Loucy (cell line): ENCODE results near the gene DENND5A.
"Not testable (repeated sequence)": the region's sequence is repeated elsewhere in the genome, so short reads cannot be mapped to it uniquely, and the experiment has no call there.

Experiments
- H2AFZ ChIP-seq: fragments of 200-600 bp; sonication (generic); 2 replicates; pipeline ENCODE4 v1.6.0; 2016; ENCODE audit warnings: antibody characterized with exemption, mild to moderate bottlenecking, low read length, moderate library complexity
- H3F3A ChIP-seq: fragments of 200-600 bp; 2 replicates; pipeline ENCODE4 v1.6.0; 2016; ENCODE audit warnings: antibody characterized with exemption, low read depth, mild to moderate bottlenecking
- H3K27me3 ChIP-seq: fragments of 200-600 bp; sonication (generic); 2 replicates; pipeline ENCODE4 v1.6.1; 2014; ENCODE audit warnings: low read length, mild to moderate bottlenecking; ENCODE audit not compliant: insufficient read depth, poor library complexity, severe bottlenecking
- H3K36me3 ChIP-seq: fragments of 200-600 bp; sonication (generic); 2 replicates; pipeline ENCODE4 v1.6.1; 2016; ENCODE audit warnings: low read length; ENCODE audit not compliant: insufficient read depth
- H3K4me1 ChIP-seq: fragments of 200-600 bp; sonication (generic); 2 replicates; pipeline ENCODE4 v1.5.1; 2014; ENCODE audit warnings: low read length, mild to moderate bottlenecking; ENCODE audit not compliant: insufficient read depth, poor library complexity, severe bottlenecking
- H3K4me2 ChIP-seq: fragments of 200-600 bp; sonication (generic); 2 replicates; pipeline ENCODE4 v1.6.0; 2014; ENCODE audit warnings: antibody characterized with exemption, low read length, low read depth, mild to moderate bottlenecking; ENCODE audit not compliant: poor library complexity, severe bottlenecking
- H3K4me3 ChIP-seq: fragments of 200-600 bp; sonication (generic); 2 replicates; pipeline ENCODE4 v1.5.1; 2014; ENCODE audit warnings: low read length, mild to moderate bottlenecking, mixed read lengths; ENCODE audit not compliant: poor library complexity, severe bottlenecking
- H3K79me2 ChIP-seq: fragments of 200-600 bp; sonication (generic); 2 replicates; pipeline ENCODE4 v1.6.1; 2014; ENCODE audit warnings: low read length; ENCODE audit not compliant: insufficient read depth
- H3K9ac ChIP-seq: fragments of 200-600 bp; sonication (generic); 2 replicates; pipeline ENCODE4 v1.6.0; 2014; ENCODE audit warnings: mild to moderate bottlenecking, low read depth, low read length, moderate library complexity; ENCODE audit not compliant: poor library complexity, severe bottlenecking
- H3K9me2 ChIP-seq: fragments of 200-600 bp; sonication (generic); replicated peaks from 2 replicates; pipeline ENCODE4 v1.6.1; 2016; ENCODE audit warnings: low read depth, low read length, mixed read lengths
- H3K9me3 ChIP-seq: fragments of 200-600 bp; sonication (generic); 2 replicates; pipeline ENCODE4 v1.6.1; 2014; ENCODE audit warnings: mild to moderate bottlenecking, antibody characterized with exemption, low read length, low read depth; ENCODE audit not compliant: insufficient read depth
- H4K20me1 ChIP-seq: fragments of 200-600 bp; sonication (generic); 2 replicates; pipeline ENCODE4 v1.6.0; 2014; ENCODE audit warnings: antibody characterized with exemption, low read length, mild to moderate bottlenecking; ENCODE audit not compliant: insufficient read depth, poor library complexity, severe bottlenecking
- EZH2phosphoT487 ChIP-seq: fragments of 200-600 bp; IDR thresholded peaks from 2 replicates; pipeline ENCODE4 v1.6.1; 2018; ENCODE audit warnings: antibody characterized with exemption, mild to moderate bottlenecking, moderate library complexity, borderline replicate concordance
- TF ChIP-seq, protein P1 (sequence below): fragments of 200-600 bp; sonication (generic); conservative IDR thresholded peaks from 2 replicates; pipeline ENCODE4 v1.5.1; 2014; ENCODE audit warnings: mild to moderate bottlenecking, antibody characterized with exemption, low read length

Gene DENND5A

DNA sequence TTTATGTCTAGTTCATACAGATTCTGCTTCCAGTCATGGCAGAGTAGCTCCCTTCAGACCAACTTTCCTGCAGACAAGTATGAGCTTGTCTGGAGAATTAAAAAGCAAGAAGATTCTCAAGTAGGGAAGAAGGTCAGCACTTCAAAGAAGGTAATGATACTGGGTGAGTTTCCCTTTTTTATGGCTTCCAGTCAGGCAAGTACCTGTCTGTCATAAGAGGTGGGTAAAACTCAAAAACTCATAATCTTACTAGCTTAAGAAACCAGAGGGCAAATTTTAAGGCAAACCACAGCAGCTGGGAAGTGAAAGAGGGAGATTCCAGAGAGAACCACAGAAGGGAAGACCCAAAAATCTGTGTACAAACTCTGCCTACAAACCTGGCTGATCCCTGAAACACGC is 54.2 kb downstream of the DENND5A start:
- peaks cover 20% of the 10 kb centered on the region for H3K79me2 ChIP-seq
- no peaks in the 10 kb centered on the region for H3K9me3 ChIP-seq

DNA sequence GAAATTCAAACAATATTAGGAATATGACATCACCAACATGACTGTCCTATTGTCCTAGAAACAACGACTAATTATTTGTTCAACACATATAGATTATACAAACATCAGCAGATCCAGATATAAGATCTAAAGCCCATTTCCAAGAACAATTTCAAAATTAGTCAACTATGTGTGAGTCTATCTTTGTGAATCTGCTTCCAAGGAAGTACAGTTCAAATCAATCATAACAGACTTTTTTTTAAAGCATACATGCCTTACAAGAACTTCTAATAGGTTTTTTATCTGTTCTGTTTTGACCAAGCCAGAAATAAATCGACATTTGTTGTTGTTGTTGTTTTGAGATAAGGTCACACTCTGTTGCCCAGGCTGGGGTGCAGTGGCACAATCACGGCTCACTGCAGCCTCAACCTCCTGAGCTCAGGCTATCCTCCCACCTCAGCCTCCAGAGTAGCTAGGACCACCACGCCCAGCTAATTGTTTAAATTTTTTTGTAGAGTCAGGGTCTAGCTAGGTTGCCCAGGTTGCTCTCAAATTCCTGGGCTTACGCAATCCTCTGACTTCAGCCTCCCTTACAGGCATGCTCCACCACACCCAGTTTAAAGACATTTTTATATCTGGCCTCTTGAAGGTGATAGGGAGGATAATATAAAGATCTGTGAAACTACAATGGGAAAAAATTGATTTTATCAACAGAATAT is 54.8 kb downstream of the DENND5A start:
- no peak overlapping the region for H3K9ac ChIP-seq
- peaks cover 6% of the 10 kb centered on the region; the same call in 1 of the 2 replicates for H3K36me3 ChIP-seq
- H3K4me2 ChIP-seq, result no peak overlapping the region
- H3K79me2 ChIP-seq, result peaks cover 20% of the 10 kb centered on the region
- H2AFZ ChIP-seq, result no peak overlapping the region
- no peaks in the 10 kb centered on the region for H3K9me3 ChIP-seq
- H3K9me2 ChIP-seq, result no peaks in the 10 kb centered on the region
- H3K27me3 ChIP-seq, result no peaks in the 10 kb centered on the region
- H3K4me1 ChIP-seq, result peaks cover 17% of the 10 kb centered on the region
- no peaks in the 10 kb centered on the region for H4K20me1 ChIP-seq
- no peak for TF ChIP-seq EZH2phosphoT487
- TF ChIP-seq, protein P1, sequence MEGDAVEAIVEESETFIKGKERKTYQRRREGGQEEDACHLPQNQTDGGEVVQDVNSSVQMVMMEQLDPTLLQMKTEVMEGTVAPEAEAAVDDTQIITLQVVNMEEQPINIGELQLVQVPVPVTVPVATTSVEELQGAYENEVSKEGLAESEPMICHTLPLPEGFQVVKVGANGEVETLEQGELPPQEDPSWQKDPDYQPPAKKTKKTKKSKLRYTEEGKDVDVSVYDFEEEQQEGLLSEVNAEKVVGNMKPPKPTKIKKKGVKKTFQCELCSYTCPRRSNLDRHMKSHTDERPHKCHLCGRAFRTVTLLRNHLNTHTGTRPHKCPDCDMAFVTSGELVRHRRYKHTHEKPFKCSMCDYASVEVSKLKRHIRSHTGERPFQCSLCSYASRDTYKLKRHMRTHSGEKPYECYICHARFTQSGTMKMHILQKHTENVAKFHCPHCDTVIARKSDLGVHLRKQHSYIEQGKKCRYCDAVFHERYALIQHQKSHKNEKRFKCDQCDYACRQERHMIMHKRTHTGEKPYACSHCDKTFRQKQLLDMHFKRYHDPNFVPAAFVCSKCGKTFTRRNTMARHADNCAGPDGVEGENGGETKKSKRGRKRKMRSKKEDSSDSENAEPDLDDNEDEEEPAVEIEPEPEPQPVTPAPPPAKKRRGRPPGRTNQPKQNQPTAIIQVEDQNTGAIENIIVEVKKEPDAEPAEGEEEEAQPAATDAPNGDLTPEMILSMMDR, result no peak
- no peaks in the 10 kb centered on the region for H3F3A ChIP-seq
- no peak overlapping the region for H3K4me3 ChIP-seq

More for the DNA sequence above, 54.2 kb downstream of the DENND5A start:
- H2AFZ ChIP-seq, result no peak overlapping the region
- H3F3A ChIP-seq, result no peaks in the 10 kb centered on the region
- H3K9ac ChIP-seq, result no peak overlapping the region
- no peaks in the 10 kb centered on the region for H4K20me1 ChIP-seq
- no peaks in the 10 kb centered on the region for H3K27me3 ChIP-seq
- H3K4me1 ChIP-seq, result peaks cover 20% of the 10 kb centered on the region
- TF ChIP-seq, protein P1, result no peak
- no peak for TF ChIP-seq EZH2phosphoT487
- H3K4me3 ChIP-seq, result no peak overlapping the region
- peaks cover 3% of the 10 kb centered on the region; the same call in 1 of the 2 replicates for H3K36me3 ChIP-seq
- no peak overlapping the region for H3K4me2 ChIP-seq
- H3K9me2 ChIP-seq, result no peaks in the 10 kb centered on the region

DNA sequence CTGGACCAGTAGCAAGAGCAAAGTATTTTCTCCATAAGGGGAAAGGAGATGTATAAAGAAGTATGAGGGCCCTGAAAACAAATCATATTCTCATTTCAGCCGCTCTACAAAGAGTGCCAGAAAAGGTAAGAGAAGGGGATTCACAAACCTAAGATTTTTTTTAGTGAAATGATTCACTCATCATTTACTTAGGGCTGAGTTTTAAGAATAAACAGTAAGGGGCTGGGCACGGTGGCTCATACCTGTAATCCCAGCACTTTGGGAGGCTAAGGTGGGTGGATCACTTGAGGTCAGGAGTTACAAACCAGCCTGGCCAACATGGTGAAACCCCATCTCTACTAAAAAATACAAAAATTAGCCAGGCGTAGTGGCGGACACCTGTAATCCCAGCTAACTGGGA is 55.5 kb downstream of the DENND5A start:
- H3K27me3 ChIP-seq, H2AFZ ChIP-seq, H3K4me3 ChIP-seq, H3F3A ChIP-seq, H3K9ac ChIP-seq, H3K9me2 ChIP-seq, H3K36me3 ChIP-seq, H3K9me3 ChIP-seq, H3K4me2 ChIP-seq, H4K20me1 ChIP-seq, H3K4me1 ChIP-seq: not testable (repeated sequence)
- H3K79me2 ChIP-seq, result peaks cover 20% of the 10 kb centered on the region
